ENCODE measurements around the gene PTGFRN.
"Not testable (repeated sequence)": the region's sequence is repeated elsewhere in the genome, so short reads cannot be mapped to it uniquely, and the experiment has no call there.

PTGFRN gene

DNA sequence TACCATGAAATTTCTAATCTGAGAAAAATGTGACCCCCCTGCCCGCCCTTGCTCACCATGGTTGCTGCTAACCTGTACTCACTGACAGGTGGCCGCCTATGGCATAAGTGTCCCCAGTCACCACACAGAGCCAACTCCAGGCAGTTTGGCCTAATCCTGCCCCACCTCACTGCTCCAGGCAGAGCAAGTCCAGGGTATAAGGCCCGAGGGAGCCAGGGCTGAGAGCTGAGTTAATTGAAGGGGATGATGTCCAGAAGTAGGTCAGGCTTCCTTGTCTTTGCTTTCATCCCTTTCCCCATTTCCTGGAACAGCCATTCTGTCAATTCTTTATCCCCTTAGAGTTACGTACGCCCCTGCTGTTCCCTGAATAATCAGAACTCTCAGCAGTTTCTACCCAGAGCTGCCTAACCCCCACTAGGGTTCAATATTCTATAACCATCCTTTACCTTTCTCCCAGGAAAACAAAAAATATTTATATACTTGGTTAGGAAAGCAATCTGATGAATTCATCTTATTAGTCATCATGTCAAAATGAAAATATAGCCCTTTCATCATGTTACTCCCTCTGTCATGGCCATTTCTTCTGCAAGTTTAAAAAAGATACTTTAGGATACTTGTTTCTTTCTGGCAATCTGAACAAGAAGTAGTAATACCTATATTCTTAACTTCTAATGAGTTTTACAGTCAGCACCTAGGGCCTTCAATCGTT is 62.4 kb downstream of the PTGFRN start:
- no peak for DNase-seq (ENCODE audit: low read depth)

DNA sequence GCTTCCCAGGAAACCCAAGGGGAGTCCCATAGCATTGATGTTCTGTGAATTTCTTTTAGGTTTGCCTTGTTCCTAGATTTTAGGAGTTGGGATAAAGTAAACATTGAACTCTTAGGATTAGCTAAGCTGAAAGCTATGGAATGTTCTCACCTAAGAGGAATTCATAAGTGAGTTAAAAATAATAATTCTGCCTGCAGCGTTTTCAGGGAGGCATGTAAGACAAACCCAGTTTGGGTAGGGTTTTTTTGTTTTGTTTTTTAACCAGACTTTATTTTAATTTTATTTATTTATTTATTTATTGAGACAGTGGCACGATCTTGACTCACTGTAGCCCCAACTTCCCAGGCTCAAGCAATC is 62.9 kb downstream of the PTGFRN start:
- no peak for DNase-seq (ENCODE audit: low read depth)

DNA sequence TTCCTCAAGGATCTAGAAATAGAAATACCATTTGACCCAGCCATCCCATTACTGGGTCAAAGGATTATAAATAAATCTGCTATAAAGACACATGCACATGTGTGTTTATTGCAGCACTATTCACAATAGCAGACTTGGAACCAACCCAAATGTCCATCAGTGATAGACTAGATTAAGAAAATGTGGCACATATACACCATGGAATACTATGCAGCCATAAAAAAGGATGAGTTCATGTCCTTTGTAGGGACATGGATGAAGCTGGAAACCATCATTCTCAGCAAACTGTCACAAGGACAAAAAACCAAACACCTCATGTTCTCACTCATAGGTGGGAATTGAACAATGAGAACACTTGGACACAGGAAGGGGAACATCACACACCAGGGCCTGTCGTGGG is 70.6 kb downstream of the PTGFRN start:
- not testable (repeated sequence) for DNase-seq (ENCODE audit: low read depth)

DNA sequence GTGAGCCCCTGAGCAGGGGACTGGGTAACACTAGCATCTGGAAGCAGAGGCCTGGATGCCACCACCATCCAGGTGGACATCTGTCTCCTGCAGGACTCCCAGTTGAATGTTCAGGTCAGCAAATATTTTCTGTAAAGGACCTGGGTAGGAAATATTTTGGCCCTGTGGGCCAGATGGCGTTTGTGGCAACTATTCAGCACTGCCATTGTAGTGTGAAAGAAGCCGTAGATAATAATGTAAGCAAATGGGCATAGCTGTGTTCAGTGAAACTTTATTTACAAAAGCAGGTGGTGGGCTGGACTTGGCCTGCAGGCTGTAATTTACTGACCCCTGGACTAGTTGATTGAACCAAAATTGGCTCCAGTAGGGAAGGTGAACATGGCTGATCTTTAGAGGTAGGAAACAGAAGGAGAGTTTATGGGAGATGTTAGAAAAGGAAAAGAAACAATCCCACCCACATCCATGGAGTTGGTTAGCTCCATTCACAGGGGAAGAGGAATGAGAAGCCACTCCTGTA is 71.9 kb downstream of the PTGFRN start:
- DNase-seq (ENCODE audit: low read depth): no peak

DNA sequence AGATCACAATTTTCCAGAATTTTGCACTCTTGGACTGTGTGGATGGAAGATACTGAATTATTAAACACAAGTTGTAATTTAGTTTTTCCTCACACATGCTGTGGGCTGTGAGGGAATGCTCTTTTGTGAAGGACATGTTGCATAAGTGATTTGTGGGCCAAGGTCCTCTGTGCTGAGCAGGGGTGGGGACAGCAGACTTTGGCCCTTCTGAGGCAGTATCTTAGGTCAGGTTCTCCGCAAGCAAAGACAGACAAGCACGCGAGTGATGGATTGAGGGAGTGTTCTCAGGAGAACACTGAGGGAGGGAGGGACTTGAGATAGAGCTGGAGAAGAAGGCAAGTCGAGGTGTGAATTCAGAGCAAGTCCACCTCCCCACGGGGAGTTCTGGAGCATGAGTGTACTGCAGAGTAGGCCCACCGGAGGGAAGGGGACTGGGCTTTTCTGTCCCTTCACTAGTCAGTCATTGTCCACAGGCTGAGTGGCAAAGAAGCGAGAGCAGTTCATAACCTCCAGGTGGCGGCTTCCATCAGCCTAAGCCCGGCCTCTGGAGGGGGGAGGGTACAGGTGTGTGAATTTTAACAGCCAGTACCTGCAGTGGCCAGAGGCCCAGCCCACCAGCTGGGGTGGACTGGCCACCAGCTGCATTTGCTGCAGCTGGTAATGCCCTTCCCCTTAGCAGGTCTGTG is 72.7 kb downstream of the PTGFRN start:
- no peak for DNase-seq (ENCODE audit: low read depth)

DNA sequence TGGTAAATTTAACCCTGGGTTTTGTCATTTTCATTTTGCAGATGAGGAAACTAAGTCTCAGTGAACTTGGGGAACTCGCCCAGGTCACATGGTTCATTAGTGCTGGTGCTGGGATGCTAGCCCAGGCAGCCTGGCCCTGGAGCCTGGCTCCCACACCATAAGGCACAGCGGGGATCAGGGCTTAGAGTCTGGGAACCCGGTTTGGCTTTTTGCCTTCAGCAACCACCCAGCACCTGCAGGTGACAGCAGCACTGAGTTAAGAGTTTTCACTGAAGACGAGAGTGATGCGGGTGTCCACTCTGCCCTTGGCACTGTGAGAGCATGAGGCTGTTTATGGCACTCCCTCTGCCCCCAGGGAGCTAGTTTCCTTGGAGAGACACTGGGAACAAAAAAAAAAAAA is 73.4 kb downstream of the PTGFRN start:
- DNase-seq (ENCODE audit: low read depth): no peak

DNA sequence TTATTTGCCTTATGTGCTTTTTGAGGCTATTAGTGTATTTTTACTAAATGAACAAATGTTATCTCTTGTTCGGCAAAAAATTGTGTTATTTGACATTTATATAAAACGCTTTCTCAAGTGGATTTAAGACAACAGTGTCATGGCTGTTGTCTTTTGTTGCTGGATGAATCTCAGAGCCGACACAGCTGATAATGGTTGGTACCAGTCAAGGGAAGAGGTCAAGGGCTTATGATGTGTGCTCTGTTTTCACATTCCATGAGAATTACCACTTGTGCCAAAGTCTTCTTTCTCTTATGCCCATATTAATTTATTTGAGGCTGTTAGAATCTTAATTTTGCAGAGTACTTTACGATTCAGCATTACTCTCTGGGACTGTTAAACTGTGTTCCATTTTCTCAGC is 74.0 kb downstream of the PTGFRN start:
- DNase-seq (ENCODE audit: low read depth): no peak

DNA sequence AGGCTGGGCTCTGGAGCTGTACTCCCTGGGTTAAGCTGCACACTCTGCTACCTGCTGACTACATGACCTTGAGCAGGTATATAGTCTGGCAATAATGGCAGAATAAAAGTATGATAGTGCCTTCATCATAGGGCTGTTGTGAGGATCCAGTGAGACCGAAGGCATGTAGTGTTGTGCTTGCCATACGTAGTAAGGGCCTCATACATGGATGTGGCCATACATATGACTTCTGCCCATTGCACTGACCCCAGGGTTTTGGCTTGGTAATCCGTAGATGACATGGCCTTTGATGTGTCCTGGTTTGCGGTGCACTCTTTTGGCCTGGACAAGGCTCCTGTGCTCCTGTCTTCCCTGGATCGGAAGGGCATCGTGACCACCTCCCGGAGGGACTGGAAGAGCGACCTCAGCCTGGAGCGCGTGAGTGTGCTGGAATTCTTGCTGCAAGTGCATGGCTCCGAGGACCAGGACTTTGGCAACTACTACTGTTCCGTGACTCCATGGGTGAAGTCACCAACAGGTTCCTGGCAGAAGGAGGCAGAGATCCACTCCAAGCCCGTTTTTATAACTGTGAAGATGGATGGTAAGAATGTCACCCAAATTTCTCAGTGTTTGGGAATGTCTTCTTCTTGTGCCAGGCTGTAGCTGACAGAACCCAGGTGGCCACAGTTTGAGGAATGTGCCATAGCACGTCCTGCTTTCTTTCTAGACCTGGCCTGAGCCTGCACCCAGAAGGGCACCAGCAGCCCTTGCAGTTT is 74.9 kb downstream of the PTGFRN start:
- DNase-seq (ENCODE audit: low read depth): no peak

DNA sequence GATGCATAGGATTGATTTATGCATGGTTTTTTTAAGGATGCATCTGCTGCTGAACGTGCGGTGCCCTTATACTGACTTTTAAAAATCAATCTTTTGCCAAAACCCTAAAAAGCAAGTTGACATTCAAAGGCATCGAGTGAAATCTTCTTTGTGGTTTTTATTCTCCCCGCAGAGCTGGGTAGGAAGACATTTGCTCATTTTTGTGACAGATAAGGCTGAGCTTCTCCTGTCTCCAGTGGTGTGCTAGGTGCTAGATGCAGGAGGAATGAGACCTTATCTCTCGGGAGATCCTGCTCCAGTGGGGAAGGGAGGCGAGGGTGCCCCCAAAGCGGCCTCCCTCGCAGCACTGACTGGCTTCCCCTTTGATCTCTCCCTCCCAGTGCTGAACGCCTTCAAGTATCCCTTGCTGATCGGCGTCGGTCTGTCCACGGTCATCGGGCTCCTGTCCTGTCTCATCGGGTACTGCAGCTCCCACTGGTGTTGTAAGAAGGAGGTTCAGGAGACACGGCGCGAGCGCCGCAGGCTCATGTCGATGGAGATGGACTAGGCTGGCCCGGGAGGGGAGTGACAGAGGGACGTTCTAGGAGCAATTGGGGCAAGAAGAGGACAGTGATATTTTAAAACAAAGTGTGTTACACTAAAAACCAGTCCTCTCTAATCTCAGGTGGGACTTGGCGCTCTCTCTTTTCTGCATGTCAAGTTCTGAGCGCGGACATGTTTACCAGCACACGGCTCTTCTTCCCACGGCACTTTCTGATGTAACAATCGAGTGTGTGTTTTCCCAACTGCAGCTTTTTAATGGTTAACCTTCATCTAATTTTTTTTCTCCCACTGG is 76.9 kb downstream of the PTGFRN start:
- peak; percentile 12 for DNase-seq (ENCODE audit: low read depth)

DNA sequence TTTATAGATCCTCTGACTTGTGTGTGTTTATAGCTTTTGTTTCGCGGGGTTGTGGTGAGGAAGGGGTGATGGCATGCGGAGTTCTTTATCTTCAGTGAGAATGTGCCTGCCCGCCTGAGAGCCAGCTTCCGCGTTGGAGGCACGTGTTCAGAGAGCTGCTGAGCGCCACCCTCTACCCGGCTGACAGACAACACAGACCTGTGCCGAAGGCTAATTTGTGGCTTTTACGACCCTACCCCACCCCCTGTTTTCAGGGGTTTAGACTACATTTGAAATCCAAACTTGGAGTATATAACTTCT is 77.5 kb downstream of the PTGFRN start:
- DNase-seq (ENCODE audit: low read depth): peak; percentile 43

DNA sequence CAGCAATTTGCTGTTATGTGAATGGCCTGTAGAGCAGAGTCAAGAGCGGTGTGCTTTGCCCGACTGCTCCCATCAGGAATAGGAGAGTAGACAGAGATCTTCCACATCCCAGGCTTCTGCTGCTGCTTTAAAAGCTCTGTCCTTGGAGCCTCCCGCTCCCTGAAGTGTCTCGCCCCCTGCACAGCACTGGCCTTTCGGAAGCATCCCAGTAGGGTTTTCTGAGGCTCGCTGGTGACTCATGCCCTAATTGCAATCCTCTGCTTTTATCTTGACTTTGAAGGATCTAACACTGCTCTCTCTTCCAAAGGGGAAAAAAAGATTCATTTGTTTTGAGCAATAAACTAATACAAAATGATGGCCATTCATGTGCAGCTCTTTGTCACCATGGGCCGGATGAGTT is 78.5 kb downstream of the PTGFRN start:
- DNase-seq (ENCODE audit: low read depth): no peak

DNA sequence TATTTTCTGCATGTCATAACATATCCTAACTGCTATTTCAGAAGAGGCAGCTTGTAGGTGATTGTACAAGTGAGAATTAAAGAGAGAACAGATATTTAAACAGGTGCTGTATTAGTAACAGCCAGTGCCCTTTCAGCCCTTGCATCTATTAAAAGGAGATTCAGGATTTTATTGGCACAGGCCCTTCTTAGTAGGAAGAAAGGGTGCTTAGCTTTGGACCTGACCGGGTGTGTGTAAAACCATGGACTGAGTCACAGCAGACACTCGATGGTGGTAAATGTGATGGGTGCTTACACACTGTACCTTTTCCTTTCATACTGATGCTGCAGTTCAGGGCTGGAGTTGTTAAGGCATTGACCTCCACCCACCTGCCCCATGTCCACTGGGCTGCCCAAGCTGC is 79.2 kb downstream of the PTGFRN start:
- no peak for DNase-seq (ENCODE audit: low read depth)

DNA sequence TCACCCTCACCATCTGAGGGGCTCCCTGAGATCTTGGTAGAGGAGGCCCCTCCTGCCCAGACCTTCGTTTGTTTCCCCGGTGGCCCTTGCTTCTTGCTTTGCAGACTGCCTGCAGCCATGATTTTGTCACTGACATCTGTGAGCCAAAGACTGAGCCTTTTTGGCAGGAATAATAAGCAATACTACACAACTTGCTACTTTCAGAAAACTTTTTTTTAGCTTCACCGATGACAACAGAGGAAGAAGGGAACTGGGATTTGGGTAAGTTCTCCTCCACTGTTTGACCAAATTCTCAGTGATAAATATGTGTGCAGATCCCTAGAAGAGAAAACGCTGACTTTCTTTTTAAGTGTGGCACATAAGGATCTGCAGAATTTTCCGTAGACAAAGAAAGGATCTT is 80.1 kb downstream of the PTGFRN start:
- DNase-seq (ENCODE audit: low read depth): no peak

DNA sequence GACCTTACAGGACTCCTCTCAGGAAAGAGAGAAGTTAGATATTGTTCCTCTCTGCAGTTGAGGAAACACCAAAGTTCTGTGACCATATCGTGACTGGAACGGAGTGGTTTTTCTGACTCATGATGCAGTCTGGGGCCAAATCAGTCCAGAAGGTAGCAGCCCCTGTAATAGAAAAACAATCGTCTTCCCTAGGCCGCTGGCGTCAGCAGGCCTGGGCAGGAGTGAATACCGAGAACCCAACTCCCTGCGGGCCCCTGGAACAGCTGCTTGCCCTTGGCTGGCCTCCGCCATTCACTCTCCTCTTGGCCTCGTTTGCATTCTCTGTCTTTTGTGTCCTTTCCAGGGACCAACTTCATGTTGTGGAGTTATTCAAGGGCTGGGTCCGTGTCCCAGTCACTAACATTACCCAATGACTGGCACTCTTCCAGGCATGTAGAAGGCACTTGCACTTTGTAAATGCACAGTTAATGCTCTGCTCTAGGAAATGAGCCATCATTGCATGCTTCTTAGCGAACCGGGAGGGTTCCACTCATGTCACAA is 81.0 kb downstream of the PTGFRN start:
- DNase-seq (ENCODE audit: low read depth): no peak

DNA sequence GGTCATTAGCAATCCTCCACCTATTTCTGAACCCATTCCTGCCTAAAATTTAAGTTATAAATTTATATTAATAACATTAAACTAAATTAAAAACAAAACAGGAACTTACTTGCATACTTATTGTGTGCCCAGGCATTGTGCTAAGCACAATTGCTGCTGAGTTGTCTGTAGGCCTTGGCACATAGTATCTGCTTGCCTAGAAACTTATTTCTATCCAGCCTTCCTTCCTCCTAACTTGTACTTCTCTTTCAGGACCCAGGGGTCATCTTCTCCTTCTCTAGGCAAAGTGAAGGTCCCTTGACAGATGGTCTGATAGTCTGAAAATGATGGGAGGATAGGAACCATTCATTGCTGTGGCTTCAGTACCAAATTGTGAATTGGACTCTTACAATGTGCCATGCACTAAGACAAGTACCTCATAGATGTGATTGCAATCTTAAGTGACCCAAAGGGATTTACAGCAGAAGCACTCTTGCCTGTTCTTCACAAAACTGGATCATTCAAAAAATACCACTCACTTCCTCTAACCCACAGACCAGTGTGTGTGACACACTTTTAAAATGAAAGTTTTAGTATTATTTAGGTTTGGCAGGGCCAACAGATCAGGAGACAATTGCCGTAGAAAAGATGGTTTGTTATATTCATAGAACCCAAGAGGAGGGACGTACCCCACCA is 81.6 kb downstream of the PTGFRN start:
- DNase-seq (ENCODE audit: low read depth): no peak

DNA sequence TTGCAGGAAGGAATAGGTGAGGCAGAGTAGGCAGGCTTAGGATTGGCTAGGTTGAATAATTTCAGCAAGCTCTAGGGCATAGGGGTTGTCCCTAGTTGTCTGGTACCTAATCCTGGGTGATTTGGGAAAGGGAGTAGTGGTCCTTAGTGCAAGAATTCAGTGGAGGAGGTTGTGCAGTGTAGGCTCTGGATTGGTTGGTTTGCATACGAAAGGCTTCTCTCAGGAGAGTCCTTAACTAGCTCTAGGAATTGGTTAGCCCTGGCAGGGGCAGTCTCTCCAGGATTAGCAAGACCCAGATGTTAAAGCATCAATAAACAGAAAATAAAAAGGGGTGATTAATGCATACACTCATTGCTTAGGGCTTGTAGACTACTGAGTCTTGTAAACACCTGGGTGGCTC is 82.2 kb downstream of the PTGFRN start:
- DNase-seq (ENCODE audit: low read depth): no peak

DNA sequence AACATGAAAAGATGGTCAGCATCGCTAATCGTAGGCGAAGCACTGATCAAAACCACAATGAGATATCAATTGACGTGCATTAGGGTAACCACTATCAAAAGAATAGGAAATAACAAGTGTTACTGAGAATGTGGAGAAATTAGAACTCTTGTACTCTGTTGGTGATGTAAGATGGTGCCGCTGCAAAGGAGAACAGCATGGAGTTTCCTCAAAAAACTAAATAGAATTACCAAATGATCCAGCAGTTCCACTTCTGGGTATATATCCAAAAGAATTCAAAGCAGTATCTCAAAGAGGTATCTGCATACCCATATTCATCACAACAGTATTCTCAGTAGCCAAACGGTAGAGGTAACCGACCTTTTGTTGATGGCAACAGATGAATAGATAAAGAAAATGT is 83.6 kb downstream of the PTGFRN start:
- no peak for DNase-seq (ENCODE audit: low read depth)

DNA sequence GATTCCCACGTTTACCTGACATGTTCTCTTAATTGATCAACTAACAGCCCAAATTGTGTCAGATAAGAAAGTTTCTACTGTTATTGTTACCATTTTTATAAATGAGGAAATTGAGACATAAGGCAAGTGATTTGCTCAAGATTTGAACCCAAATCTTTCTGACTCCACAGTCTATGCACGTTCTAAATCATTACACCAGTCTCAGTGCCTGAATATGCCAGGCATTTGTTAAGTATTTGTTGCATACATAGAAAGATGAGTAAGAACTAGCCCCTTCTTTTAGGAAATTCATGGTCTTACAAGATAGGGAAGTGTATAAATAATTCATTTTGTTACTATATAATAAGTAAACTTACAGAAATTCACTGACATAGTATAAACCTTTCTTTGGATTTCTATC is 84.7 kb downstream of the PTGFRN start:
- no peak for DNase-seq (ENCODE audit: low read depth)

DNA sequence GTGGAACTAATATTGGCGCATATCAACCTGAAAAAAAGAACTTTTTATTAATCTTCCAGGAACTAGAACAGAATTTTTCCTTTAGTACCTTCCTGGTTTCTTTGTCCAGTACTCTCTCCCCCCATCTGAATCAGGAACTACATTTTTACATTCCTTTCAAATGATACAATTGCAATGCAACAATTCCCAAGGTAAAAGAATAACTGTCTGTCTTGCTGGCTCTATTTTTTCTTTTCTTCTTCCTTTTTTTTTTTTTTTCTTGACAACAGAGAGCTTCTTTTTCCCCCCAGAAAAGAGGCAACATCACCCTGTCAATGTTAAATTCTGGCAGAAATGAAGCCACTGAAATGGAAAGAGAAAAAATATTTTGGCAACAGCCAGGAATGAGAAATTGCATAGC is 87.3 kb downstream of the PTGFRN start:
- no peak for DNase-seq (ENCODE audit: low read depth)

DNA sequence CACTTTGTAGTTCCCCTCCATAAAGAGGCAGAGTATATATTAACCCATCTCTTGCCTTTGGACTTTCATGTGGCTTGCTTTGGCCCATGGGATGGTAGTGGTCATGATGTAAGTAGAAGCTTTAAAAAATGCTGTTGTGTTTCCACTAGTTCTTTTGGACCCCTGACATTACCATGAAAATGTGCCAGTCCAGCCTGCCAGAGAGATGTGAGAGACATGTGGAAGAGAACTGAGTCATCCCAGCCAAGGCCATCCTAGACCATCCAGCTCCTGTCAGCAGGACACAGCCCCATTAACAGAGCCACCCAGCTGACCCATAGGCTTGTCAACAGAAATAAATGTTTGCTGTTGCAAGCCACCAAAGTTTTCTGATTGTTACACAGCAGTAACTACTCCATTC is 87.9 kb downstream of the PTGFRN start:
- DNase-seq (ENCODE audit: low read depth): no peak

DNA sequence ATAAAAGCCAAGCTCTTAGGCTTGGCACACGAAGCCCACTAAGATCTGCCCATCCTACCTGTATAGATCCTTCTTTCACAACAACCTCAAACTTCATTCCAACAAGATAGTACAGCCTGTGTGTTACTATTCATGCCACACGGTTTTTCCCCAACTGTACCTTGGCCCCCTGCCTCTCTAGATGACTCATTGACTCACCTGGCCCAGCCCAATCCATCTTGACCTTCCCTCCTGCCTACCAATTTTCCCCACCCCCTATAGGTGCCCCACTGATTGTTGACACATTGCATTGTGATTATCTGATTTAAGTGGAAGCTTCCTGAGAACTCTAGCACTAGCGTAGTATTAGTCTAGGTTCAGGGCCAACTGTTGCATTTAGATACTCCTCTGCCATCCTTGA is 89.9 kb downstream of the PTGFRN start:
- DNase-seq (ENCODE audit: low read depth): no peak

DNA sequence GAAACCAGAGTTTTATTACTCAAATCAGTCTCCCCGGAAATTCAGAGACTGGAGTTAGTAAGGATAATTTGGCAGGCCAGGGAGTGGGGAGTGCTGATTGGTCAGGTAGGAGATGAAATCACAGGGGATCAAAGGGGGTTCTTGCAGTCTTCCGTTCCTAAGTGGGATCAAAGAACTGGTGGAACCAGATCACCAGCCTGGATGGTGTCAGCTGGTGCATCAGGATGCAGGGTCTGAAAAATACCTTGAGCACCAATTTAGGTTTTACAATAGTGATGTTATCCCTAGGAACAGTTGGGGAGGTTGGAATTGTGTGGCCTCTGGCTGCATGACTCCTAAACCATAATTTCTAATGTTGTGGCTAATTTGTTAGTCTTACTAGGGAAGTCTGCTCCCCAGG is 90.4 kb downstream of the PTGFRN start:
- no peak for DNase-seq (ENCODE audit: low read depth)
